Measurements from ENCODE around the gene NDUFA11. TPM values are rescaled to one million over a fixed set of nuclear protein-coding genes. Genes with fewer than 3 reads are reported as not detected.

Gene NDUFA11
- total and polyA plus RNA-seq, 7 donors, result 240 to 503 (median 367) TPM

DNA sequence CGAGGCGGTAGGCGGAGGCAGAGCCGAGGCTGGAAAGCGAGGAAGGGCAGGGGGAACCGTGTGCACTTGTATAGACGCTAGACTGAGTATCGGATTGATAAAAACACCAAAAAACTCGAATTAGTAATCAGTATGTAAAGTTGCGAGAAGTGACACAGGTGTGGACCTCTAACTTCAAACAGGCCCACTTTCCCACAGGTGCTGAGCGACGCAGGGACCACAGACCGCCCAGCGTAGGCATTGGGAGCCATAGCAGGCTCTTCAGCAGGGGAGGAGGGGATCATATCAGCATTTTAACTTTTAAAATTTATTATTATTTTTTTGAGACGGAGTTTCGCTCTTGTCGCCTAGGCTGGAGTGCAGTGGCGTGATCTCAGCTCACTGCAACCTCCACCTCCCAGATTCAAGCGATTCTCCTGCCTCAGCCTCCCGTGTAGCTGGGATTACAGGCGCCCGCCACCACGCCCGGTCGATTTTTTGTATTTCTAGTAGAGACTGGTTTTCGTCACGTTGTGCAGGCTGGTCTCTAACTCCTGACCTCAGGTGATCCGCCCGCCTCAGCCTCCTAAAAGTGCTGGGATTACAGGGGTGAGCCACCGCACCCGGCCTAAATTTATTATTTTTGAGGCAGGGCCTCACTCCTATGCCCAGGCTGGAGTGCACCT, 1.7 kb upstream of the NDUFA11 start:
- TF ChIP-seq, protein P1, sequence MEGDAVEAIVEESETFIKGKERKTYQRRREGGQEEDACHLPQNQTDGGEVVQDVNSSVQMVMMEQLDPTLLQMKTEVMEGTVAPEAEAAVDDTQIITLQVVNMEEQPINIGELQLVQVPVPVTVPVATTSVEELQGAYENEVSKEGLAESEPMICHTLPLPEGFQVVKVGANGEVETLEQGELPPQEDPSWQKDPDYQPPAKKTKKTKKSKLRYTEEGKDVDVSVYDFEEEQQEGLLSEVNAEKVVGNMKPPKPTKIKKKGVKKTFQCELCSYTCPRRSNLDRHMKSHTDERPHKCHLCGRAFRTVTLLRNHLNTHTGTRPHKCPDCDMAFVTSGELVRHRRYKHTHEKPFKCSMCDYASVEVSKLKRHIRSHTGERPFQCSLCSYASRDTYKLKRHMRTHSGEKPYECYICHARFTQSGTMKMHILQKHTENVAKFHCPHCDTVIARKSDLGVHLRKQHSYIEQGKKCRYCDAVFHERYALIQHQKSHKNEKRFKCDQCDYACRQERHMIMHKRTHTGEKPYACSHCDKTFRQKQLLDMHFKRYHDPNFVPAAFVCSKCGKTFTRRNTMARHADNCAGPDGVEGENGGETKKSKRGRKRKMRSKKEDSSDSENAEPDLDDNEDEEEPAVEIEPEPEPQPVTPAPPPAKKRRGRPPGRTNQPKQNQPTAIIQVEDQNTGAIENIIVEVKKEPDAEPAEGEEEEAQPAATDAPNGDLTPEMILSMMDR (IDR thresholded peaks at IDR 0.05), result no peak
- H3K36me3 ChIP-seq (ENCODE audit: insufficient read depth in 1 of 2, low read depth in 1 of 2), result peaks cover 0 to 19% of the 10 kb centered on the region in 2 donors
- no peak for ATAC-seq
- H3K9me3 ChIP-seq, result no peaks in the 10 kb centered on the region
- peaks cover 18% of the 10 kb centered on the region for H3K4me1 ChIP-seq
- peak overlapping the region; percentile 98 for H3K4me3 ChIP-seq
- H3K27me3 ChIP-seq (ENCODE audit: insufficient read depth in 3 of 3, low read length in 2 of 3), result no peaks in the 10 kb centered on the region
- intact Hi-C loops (cut with DNase I), result loop anchor here in 1 of 2 donors (5.0 kb wide), 1 partner anchor 42 kb away; no protein-coding TSS in a partner anchor
- WGBS, 3 donors, result 47 to 50% (median 49%) methylated on average over 30 to 31 of the region's 31 CpGs
- no peak for DNase-seq
- H3K27ac ChIP-seq, result peak overlapping the region; percentile 92

DNA sequence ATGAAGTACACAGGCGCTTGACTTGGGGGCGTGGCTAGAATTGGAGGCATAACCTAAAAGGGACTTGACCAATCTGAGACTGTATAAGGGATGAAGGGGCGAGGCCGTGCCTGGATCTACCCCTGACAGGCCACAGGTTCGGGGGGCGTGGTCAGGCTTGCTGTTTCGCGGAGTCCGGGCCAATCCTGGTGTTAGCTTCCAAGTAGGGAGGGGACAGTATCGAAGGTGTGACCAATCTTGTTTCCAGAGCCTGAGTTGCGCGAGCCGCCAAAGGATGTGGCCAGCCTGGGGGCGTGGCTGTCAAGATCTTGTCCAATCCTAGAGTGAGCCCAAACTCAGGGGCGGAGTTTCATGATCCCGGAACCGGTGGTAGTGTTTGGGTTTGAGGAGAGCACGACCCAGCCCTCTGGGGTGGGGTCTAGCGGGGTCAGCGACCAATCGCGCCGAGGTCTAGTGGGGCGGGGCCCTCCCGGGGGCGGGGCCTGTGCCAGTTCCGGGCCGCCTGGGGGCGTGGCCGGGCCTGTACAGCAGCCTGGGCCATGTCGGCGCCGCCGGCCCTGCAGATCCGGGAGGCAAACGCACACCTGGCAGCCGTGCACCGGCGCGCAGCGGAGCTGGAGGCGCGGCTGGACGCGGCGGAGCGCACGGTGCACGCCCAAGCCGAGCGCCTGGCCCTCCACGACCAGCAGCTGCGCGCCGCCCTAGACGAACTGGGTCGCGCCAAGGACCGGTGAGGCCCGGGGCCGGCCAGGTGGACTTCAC, 943 bp upstream of the NDUFA11 start, which contains the start of gene VMAC:
TSS of gene VMAC (plus strand) at position 521 of the 762 bp plus-strand sequence. CDS start at position 540, 19 bp downstream.
- TF ChIP-seq, protein P1 (IDR thresholded peaks at IDR 0.05), result no peak
- peak within 1 kb of the TSS; percentile 92 for H3K27ac ChIP-seq
- peak within 1 kb of the TSS; percentile 98 for H3K4me3 ChIP-seq
- 0 to 1% (median 0%) methylated on average over 49 to 61 of the region's 61 CpGs for WGBS, 3 donors
- no peaks in the 10 kb centered on the region for H3K9me3 ChIP-seq
- ATAC-seq (peak; percentile 81 to 84 (median 82)), DNase-seq (peak; percentile 100)
- H3K36me3 ChIP-seq (ENCODE audit: insufficient read depth in 1 of 2, low read depth in 1 of 2), result peaks cover 0 to 12% of the 10 kb centered on the region in 2 donors
- intact Hi-C loops (cut with DNase I), result loop anchor here in 1 of 2 donors (5.0 kb wide), 1 partner anchor 43 kb away; no protein-coding TSS in a partner anchor
- peaks cover 18% of the 10 kb centered on the region for H3K4me1 ChIP-seq
- H3K27me3 ChIP-seq (ENCODE audit: insufficient read depth in 3 of 3, low read length in 2 of 3), result no peaks in the 10 kb centered on the region

GRCh38 chr19:5903056-5903623, 450 bp downstream of the NDUFA11 start:
- WGBS, 3 donors, result 1 to 2% (median 1%) methylated on average over 27 of the region's 27 CpGs
- no peaks in the 10 kb centered on the region for H3K9me3 ChIP-seq
- H3K27ac ChIP-seq, result peak overlapping the region; percentile 92
- H3K4me1 ChIP-seq, result peaks cover 18% of the 10 kb centered on the region
- H3K36me3 ChIP-seq (ENCODE audit: insufficient read depth in 1 of 2, low read depth in 1 of 2), result peaks cover 0 to 5% of the 10 kb centered on the region in 2 donors
- no peaks in the 10 kb centered on the region for H3K27me3 ChIP-seq (ENCODE audit: insufficient read depth in 3 of 3, low read length in 2 of 3)
- peak overlapping the region; percentile 98 for H3K4me3 ChIP-seq
- TF ChIP-seq, protein P1 (IDR thresholded peaks at IDR 0.05), result no peak
- intact Hi-C loops (cut with DNase I), result no loop called here
- no peak for DNase-seq
- no peak for ATAC-seq

GRCh38 chr19:5900976-5901375, 2.6 kb downstream of the NDUFA11 start:
- 85 to 88% (median 87%) methylated on average over 8 of the region's 8 CpGs for WGBS, 3 donors
- H3K36me3 ChIP-seq (ENCODE audit: insufficient read depth in 1 of 2, low read depth in 1 of 2), result peaks cover 0 to 13% of the 10 kb centered on the region in 2 donors
- TF ChIP-seq, protein P1 (IDR thresholded peaks at IDR 0.05), result no peak
- no peaks in the 10 kb centered on the region for H3K27me3 ChIP-seq (ENCODE audit: insufficient read depth in 3 of 3, low read length in 2 of 3)
- intact Hi-C loops (cut with DNase I), result no loop called here
- H3K4me3 ChIP-seq, result no peak overlapping the region
- no peak for DNase-seq
- H3K9me3 ChIP-seq, result no peaks in the 10 kb centered on the region
- H3K4me1 ChIP-seq, result peaks cover 17% of the 10 kb centered on the region
- H3K27ac ChIP-seq, result no peak overlapping the region
- no peak for ATAC-seq

All from psoas muscle (tissue), 8 donors.